NB4 (cell line): ENCODE data around the gene RAD51B.
A peak's percentile ranks its signal among the peaks of the same experiment; 100 is the strongest.

Experiments used
- DNase-seq: peaks from one replicate; pipeline ENCODE4 v3.0.0; 2010; ENCODE audit warnings: low read depth
- H3K4me3 ChIP-seq: one replicate; pipeline ENCODE4 v1.5.1; 2011; ENCODE audit warnings: mild to moderate bottlenecking, low read depth, low read length, moderate library complexity
- MYC ChIP-seq: IDR thresholded peaks from 2 replicates; pipeline ENCODE4 v1.6.1; 2011; ENCODE audit warnings: low read depth, low read length
- POLR2A ChIP-seq: IDR thresholded peaks from 2 replicates; pipeline ENCODE4 v1.6.1; 2011; ENCODE audit warnings: mild to moderate bottlenecking; ENCODE audit not compliant: insufficient read length; ENCODE audit errors: extremely low read depth
- TF ChIP-seq, protein P1 (sequence below): IDR thresholded peaks from one replicate; pipeline ENCODE4 v1.5.1; 2012; ENCODE audit warnings: low read depth, low read length
- TF ChIP-seq, protein P2 (sequence below): IDR thresholded peaks from 2 replicates; pipeline ENCODE4 v1.6.1; 2011; ENCODE audit warnings: low read depth, low read length

The RAD51B gene

DNA sequence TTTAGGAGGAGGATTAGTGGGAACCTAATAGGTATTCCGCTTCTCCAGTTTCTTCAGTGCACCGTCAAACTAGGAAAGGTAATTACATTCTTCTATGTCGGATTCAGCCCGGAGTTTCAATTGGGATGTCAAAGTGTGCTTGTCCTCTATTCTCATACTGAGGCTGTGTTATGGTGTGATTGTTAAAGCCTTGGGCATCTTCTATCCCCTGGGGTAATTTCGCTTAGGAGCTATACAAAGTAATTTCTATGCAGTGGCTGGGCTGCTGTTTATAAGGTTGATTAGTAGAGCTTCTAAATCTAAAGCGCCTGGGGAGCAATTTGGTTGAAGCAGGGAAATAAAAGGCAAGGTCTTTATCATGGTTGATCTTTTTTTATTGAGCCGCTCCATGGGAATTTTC lies 573.7 kb downstream of the RAD51B start:
- no peak overlapping the region for H3K4me3 ChIP-seq
- no peak for DNase-seq
- TF ChIP-seq, protein P1, sequence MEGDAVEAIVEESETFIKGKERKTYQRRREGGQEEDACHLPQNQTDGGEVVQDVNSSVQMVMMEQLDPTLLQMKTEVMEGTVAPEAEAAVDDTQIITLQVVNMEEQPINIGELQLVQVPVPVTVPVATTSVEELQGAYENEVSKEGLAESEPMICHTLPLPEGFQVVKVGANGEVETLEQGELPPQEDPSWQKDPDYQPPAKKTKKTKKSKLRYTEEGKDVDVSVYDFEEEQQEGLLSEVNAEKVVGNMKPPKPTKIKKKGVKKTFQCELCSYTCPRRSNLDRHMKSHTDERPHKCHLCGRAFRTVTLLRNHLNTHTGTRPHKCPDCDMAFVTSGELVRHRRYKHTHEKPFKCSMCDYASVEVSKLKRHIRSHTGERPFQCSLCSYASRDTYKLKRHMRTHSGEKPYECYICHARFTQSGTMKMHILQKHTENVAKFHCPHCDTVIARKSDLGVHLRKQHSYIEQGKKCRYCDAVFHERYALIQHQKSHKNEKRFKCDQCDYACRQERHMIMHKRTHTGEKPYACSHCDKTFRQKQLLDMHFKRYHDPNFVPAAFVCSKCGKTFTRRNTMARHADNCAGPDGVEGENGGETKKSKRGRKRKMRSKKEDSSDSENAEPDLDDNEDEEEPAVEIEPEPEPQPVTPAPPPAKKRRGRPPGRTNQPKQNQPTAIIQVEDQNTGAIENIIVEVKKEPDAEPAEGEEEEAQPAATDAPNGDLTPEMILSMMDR: no peak
- TF ChIP-seq MYC: no peak
- TF ChIP-seq, protein P2, sequence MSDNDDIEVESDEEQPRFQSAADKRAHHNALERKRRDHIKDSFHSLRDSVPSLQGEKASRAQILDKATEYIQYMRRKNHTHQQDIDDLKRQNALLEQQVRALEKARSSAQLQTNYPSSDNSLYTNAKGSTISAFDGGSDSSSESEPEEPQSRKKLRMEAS: no peak
- TF ChIP-seq POLR2A: no peak

DNA sequence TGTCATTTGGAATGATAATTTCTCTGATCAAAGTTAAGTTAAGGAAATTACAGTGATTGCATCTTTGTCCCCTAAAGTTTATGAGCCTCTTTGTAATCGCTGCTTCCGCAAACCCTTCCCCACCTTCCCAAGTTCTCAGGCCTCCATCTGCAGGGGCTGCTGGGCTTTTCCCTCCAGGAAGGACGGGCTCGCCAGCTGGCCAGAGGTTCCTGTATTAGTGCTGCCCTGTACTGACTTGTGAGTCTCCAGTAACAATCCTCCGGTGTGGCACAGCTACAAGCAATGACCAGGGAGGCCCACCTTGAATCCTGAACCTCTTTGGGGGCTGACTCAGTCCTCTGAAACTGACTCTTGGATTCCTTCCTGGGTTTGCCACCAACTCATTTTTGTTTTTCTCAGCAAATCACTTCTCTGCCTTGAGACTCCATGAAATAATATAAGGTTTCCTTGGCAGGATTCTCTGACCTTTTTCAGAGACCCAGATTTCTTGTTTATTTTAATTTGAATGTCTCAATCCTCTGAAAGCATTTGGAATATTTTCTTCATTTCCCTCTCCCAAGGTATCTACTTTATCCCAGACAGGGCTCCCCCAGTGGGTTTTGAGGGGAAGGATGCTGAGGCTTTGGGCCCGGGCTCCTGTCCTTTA lies 574.7 kb downstream of the RAD51B start:
- TF ChIP-seq POLR2A (no peak), MYC (no peak)
- TF ChIP-seq, protein P1: no peak
- TF ChIP-seq, protein P2: no peak
- no peak overlapping the region for H3K4me3 ChIP-seq
- DNase-seq: no peak

DNA sequence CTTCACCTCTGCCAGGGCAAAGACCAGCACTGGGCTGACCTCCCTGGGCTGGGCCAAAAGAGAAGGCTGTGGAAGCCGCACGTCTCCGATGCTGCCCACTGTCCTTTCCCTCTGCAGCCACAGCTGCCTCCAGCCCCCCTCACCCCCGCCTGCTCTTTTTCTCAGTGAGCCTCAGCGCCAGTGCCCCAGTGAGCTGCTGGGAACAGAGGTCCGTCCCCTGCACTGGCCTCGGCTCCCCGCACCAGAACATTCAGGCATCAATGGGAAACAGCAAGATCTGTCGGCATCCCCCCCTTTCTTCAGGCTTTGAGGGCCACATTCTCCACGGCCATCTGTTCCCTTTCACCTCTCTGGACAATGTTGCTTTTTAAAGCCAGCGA lies 575.2 kb downstream of the RAD51B start:
- no peak for TF ChIP-seq POLR2A
- TF ChIP-seq, protein P2: no peak
- DNase-seq: no peak
- H3K4me3 ChIP-seq: no peak overlapping the region

DNA sequence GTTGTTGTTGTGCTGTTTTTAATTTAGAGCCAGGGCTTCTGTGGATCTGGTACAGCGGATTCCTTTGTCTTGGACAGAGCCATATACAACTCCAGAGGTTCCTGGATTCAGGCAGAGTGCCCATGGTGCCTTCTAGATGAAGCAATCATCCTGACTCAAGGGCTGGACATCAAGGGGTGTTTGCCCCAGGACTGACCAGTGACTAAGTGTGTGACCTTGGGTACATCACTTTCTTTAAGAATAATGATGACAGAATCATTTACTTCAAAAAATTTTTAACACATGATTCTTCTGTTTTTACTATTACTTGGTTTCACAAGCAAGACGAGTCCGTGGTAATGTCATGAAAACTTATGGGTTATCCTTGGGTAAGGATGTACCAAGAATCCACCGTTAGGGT lies 576.0 kb downstream of the RAD51B start:
- no peak overlapping the region for H3K4me3 ChIP-seq
- DNase-seq: no peak
- TF ChIP-seq MYC: no peak
- no peak for TF ChIP-seq POLR2A
- TF ChIP-seq, protein P1: no peak
- TF ChIP-seq, protein P2: no peak

DNA sequence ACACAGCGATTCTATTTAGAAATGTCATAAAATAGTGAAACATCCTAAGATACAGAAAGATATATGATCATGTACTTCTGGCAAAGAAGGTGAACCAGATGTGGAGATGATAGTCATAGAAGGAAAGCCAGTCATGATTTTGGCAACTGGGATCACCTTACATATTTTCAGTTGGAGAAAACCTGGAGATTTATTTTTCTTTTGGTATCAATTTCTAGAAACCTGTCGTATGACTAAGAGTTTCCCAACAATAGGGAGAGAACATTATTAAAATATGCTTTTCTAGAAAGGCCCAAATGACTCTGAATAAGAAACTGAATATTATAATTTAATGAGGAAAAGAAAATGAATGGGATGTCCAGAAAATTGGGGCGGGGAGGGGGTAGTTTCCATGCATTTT lies 576.9 kb downstream of the RAD51B start:
- TF ChIP-seq POLR2A (no peak), MYC (no peak)
- TF ChIP-seq, protein P2: no peak
- TF ChIP-seq, protein P1: no peak

DNA sequence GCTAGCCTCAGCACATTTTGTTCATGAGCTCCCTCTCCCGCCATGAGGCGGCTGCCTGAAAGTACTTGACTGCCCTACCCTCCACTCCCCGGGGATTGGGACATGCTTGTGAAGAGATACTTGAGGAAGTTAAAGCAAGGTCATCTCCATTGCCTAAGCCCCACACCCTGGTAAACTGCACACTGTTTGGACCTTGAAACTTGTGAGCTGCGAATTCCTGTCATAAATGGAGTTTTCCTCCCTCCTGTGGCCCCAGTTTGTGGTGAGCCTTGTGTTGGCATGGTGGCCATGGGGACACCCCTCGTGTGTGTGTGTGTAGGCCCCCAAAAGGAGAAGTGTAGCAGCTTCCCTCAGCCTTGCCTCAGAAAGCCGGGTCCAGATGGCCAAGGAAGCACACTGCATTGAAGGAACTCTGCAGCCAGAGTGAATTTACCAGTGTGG lies 577.8 kb downstream of the RAD51B start:
- peak; percentile 87 for DNase-seq
- TF ChIP-seq MYC (peak; percentile 55; the same call in 1 of the 2 replicates), POLR2A (no peak)
- TF ChIP-seq, protein P2: peak; percentile 56
- no peak overlapping the region for H3K4me3 ChIP-seq

More for the DNA sequence above, 576.9 kb downstream of the RAD51B start:
- no peak for DNase-seq
- H3K4me3 ChIP-seq: no peak overlapping the region
